Middle frontal gyrus (tissue), 1 donor: Measurements from ENCODE around the gene KDM4E.
"Not testable (repeated sequence)": the region's sequence is repeated elsewhere in the genome, so short reads cannot be mapped to it uniquely, and the experiment has no call there.

ENCODE experiments used
- DNase-seq: peaks from one replicate; pipeline ENCODE4 v3.0.0-alpha.2; 2015; ENCODE audit warnings: low spot score; ENCODE audit errors: extremely low spot score

The KDM4E gene

GRCh38 chr11:95024958-95025357 lies at the start of gene KDM4E:
TSS of gene KDM4E (plus strand) at chr11:95025258. CDS start at chr11:95025558, 300 bp downstream.
- DNase-seq, result no peak

- DNase-seq, result no peak
These were observed 49.5 kb upstream of the KDM4E start for GRCh38 chr11:94975599-94975998.

GRCh38 chr11:94987378-94987777 lies 37.7 kb upstream of the KDM4E start:
- DNase-seq, result no peak

- no peak for DNase-seq
These were observed 36.3 kb upstream of the KDM4E start for GRCh38 chr11:94988748-94989147.

GRCh38 chr11:94993400-94993943 lies 31.6 kb upstream of the KDM4E start:
- no peak for DNase-seq

- no peak for DNase-seq
These were observed 27.6 kb upstream of the KDM4E start for GRCh38 chr11:94997437-94997836.

- no peak for DNase-seq
These were observed 26.8 kb upstream of the KDM4E start for GRCh38 chr11:94998285-94998684.

- no peak for DNase-seq
These were observed 21.3 kb upstream of the KDM4E start for GRCh38 chr11:95003716-95004115.

- DNase-seq, result no peak
These were observed 19.4 kb upstream of the KDM4E start for GRCh38 chr11:95005642-95006041.

- no peak for DNase-seq
These were observed 13.7 kb upstream of the KDM4E start for GRCh38 chr11:95011376-95011775.

- no peak for DNase-seq
These were observed 10.8 kb upstream of the KDM4E start for GRCh38 chr11:95014184-95014821.

GRCh38 chr11:95016139-95016538 lies 8.9 kb upstream of the KDM4E start:
- no peak for DNase-seq

- not testable (repeated sequence) for DNase-seq
These were observed 3.6 kb upstream of the KDM4E start for GRCh38 chr11:95021468-95021867.

GRCh38 chr11:95025594-95025993 lies 536 bp downstream of the KDM4E start:
- DNase-seq, result not testable (repeated sequence)

GRCh38 chr11:95028357-95028756 lies 3.3 kb downstream of the KDM4E start:
- no peak for DNase-seq

- no peak for DNase-seq
These were observed 8.0 kb downstream of the KDM4E start for GRCh38 chr11:95033051-95033450.

GRCh38 chr11:95035316-95035715 lies 10.3 kb downstream of the KDM4E start:
- DNase-seq, result no peak

- DNase-seq, result not testable (repeated sequence)
These were observed 12.4 kb downstream of the KDM4E start for GRCh38 chr11:95037356-95038035.

- no peak for DNase-seq
These were observed 17.2 kb downstream of the KDM4E start for GRCh38 chr11:95042239-95042638.

GRCh38 chr11:95042906-95043305 lies 17.8 kb downstream of the KDM4E start:
- no peak for DNase-seq

- DNase-seq, result no peak
These were observed 19.0 kb downstream of the KDM4E start for GRCh38 chr11:95044010-95044409.

- DNase-seq, result no peak
These were observed 20.8 kb downstream of the KDM4E start for GRCh38 chr11:95045812-95046211.

GRCh38 chr11:95049122-95049521 lies 24.1 kb downstream of the KDM4E start, which contains the start of gene KDM4F:
TSS of gene KDM4F (plus strand) at chr11:95049422.
- DNase-seq, result not testable (repeated sequence)
